ENCODE measurements around the gene UBE2I. TPM values are rescaled to one million over a fixed set of nuclear protein-coding genes. Genes with fewer than 3 reads are reported as not detected.

The UBE2I gene
- total RNA-seq, 1 experiment from 2014 or later = 198 TPM

- ChIA-PET POLR2A (no interaction called here), CTCF (no interaction called here)
- intact Hi-C loops (cut with micrococcal nuclease; ENCODE audit: unreplicated experiment) (no loop called here), in situ Hi-C loops (cut with HindIII; ENCODE audit: low pct_unique_long_range_greater_than_20kb, low sequenced_read_pairs) (no loop called here)
- H3K27ac ChIP-seq (ENCODE audit: low read length) = no peak overlapping the region
- H3K36me3 ChIP-seq (ENCODE audit: control insufficient read depth, insufficient read depth, low read length) = peaks cover 8% of the 10 kb centered on the region; the same call in 1 of the 2 replicates
- no peak overlapping the region for H3K4me3 ChIP-seq (ENCODE audit: low read depth in 2 of 2, low read length in 2 of 2)
- TF ChIP-seq POLR2AphosphoS5 (IDR thresholded peaks at IDR 0.05; ENCODE audit: low read depth, low read length) (no peak), SIN3A (IDR thresholded peaks at IDR 0.05; ENCODE audit: borderline replicate concordance, insufficient read depth, low read depth, low read length) (no peak), REST (IDR thresholded peaks at IDR 0.05; ENCODE audit: insufficient read depth in 1 of 2, low read depth in 2 of 2, low read length in 1 of 2) (no peak), TCF7L2 (IDR thresholded peaks at IDR 0.05; ENCODE audit: low read depth, low read length) (no peak), CTCF (IDR thresholded peaks at IDR 0.05) (no peak)
- BruUV-seq (replicated peaks) = no TSS peak
- peaks cover 10% of the 10 kb centered on the region for H3K4me1 ChIP-seq (ENCODE audit: control insufficient read depth, insufficient read depth, low read length)
- ATAC-seq = no peak
- no peaks in the 10 kb centered on the region for H3K27me3 ChIP-seq (ENCODE audit: control insufficient read depth, insufficient read depth, low read length)
- no peaks in the 10 kb centered on the region for H3K9me3 ChIP-seq (ENCODE audit: control insufficient read depth, insufficient read depth, low read depth, low read length)
- no peak for DNase-seq (ENCODE audit: low read depth, low spot score)
Observed at GRCh38 chr16:1348926-1349325, 39.5 kb downstream of the UBE2I start.

GRCh38 chr16:1349351-1349750, 39.9 kb downstream of the UBE2I start:
- in situ Hi-C loops (cut with HindIII; ENCODE audit: low pct_unique_long_range_greater_than_20kb, low sequenced_read_pairs) = no loop called here
- CTCF ChIA-PET = no interaction called here
- H3K27ac ChIP-seq (ENCODE audit: low read length) = no peak overlapping the region
- H3K4me3 ChIP-seq (ENCODE audit: low read depth in 2 of 2, low read length in 2 of 2) = no peak overlapping the region
- no TSS peak for BruUV-seq (replicated peaks)
- ATAC-seq (no peak), DNase-seq (ENCODE audit: low read depth, low spot score) (no peak)
- H3K9me3 ChIP-seq (ENCODE audit: control insufficient read depth, insufficient read depth, low read depth, low read length) = no peaks in the 10 kb centered on the region
- TF ChIP-seq TCF7L2 (IDR thresholded peaks at IDR 0.05; ENCODE audit: low read depth, low read length) (no peak), CTCF (IDR thresholded peaks at IDR 0.05) (no peak), POLR2AphosphoS5 (IDR thresholded peaks at IDR 0.05; ENCODE audit: low read depth, low read length) (no peak), REST (IDR thresholded peaks at IDR 0.05; ENCODE audit: insufficient read depth in 1 of 2, low read depth in 2 of 2, low read length in 1 of 2) (no peak), SIN3A (IDR thresholded peaks at IDR 0.05; ENCODE audit: borderline replicate concordance, insufficient read depth, low read depth, low read length) (no peak)
- peaks cover 8% of the 10 kb centered on the region; the same call in 1 of the 2 replicates for H3K36me3 ChIP-seq (ENCODE audit: control insufficient read depth, insufficient read depth, low read length)
- intact Hi-C loops (cut with micrococcal nuclease; ENCODE audit: unreplicated experiment) = no loop called here
- peaks cover 10% of the 10 kb centered on the region for H3K4me1 ChIP-seq (ENCODE audit: control insufficient read depth, insufficient read depth, low read length)
- POLR2A ChIA-PET = no interaction called here
- H3K27me3 ChIP-seq (ENCODE audit: control insufficient read depth, insufficient read depth, low read length) = no peaks in the 10 kb centered on the region
